HG03175 (cell line): Measurements from ENCODE around the gene LRRC25.

Experiments
- ATAC-seq: cut with Tn5 transposase; IDR thresholded peaks from one replicate; pipeline ENCODE4 v1.9.1; 2021; ENCODE audit warnings: mild to moderate bottlenecking, moderate library complexity; ENCODE audit not compliant: unreplicated experiment

LRRC25 gene

DNA sequence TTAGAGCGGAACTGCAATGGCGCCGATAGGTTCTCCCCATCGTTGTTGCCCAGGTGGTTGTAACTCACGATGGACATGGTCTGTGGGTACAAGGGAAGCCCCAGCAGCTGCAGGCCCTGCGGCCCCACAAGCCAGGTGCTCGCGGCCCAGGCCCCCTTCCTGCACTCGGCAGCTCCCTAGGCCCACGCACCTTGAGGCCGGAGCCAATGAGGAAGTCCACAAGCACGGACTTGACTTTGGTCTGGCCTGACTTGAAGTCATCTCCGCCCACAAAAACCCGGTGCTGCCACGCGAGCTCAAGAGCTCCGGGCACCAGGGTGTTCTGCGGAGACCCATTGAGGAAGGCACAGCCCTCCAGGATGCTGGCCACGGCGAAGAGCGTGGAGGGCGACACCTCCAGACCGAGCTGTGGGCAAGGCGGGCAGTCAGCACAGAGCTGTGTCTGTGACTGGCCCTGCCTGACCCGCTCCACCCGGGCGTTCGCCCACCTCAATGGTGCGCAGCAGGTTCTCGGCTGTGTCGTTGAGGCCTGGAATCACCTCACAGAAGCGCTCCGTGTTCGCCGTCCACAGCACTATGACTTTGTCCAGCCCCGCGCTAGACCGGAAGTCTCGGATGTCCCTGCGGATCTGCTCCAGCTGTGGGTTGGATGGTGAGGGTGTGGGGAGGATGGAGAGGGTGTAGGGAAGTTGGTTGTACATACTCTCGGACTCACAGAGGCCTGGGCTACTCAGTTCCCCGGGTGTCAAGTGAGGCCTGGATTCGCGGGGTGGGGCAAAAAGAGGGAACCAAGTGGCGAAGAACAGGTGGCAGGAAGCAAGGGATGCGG, 38.6 kb upstream of the LRRC25 start:
- no peak for ATAC-seq

DNA sequence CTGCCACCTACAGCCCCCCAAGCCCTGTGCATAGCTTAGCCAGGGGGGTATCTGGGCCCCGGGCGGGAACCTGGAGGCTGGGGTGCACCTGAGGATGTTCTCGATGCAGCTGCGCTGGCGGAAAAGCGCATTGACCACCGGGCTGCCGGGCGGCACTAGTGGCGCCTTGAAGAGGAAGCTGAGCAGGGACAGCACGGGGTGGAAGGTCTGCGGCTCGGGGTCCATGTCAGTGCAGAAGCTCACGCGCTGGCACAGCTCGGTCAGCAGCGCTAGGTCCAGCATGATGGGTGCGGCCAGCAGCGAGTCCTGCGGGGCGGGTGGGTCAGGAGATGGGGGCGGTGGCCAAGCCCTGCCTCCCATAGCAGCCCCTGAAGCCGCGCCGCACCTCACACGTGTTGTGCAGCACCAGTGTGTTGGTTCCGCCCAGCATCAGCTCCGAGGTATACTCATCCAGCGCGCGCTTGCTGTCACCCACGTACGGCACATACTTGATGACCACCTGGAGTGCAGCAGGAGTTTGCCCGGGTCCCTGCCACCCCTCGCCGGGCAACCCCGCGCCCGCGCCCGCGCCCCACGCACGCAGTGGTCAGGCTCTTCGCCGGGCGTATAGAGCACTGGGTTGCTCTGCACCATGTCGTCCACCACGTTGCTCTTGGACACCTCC, 37.9 kb upstream of the LRRC25 start:
- ATAC-seq: no peak

DNA sequence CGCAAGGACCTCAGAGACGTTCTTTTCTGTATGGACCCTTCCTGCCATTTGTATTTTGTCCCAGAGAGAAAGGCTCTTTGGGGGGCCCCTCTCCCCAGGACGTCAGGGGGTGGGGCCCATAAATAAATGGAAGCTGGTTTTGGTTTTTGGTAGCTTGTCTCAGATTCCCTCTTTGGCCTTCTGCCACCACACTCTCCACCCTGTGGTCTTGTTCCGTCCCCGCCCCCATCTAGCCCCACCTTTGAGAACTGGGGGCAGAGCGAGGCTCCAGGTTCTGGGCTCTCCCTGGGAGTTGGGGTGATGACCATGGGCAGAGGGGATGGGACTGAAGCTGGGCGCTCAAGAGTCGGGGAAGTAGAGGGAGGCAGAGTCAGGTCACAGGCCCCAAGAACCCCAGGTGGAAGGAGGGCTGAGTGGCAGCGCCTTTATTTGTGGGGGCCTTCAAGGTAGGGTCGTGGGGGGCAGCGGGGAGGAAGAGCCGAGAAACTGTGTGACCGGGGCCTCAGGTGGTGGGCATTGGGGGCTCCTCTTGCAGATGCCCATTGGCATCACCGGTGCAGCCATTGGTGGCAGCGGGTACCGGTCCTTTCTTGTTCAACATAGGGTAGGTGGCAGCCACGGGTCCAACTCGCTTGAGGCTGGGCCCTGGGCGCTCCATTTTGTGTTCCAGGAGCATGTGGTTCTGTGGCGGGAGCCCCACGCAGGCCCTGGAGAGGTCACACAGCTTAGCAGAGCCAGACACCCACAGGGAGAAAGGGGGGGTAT, 37.2 kb upstream of the LRRC25 start:
- no peak for ATAC-seq

DNA sequence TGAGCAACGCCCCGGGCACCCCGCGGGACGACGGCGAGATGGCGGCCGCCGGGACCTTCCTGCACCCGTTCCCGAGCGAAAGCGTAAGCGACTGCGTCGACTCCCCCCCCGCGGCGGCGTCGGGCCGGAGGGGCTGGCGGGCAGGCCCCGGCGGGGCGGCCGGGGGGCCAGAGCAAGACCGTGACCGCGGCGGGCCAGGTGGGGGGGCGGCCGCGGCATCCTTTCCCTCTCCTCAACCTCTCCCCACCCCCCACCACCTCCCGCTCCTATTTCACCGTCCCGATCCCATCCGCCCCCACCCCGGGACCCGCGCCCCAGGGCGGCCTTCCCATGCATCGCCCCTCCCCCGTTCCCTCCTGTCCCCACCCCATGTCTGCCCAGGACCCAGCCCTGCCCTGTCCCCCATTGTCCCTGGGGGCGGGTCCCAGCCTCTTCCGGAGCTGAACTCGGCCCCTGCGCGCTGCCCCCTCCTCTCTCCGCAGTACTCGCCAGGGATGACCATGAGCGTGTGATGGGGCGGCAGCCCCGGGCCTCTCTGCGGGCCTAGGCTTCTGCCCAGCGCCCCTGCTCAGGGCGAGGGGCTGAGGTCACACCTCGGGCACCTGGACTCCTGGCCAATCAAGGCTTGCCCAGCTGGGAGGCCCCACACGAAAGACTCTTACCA, 36.4 kb upstream of the LRRC25 start:
- ATAC-seq: no peak

DNA sequence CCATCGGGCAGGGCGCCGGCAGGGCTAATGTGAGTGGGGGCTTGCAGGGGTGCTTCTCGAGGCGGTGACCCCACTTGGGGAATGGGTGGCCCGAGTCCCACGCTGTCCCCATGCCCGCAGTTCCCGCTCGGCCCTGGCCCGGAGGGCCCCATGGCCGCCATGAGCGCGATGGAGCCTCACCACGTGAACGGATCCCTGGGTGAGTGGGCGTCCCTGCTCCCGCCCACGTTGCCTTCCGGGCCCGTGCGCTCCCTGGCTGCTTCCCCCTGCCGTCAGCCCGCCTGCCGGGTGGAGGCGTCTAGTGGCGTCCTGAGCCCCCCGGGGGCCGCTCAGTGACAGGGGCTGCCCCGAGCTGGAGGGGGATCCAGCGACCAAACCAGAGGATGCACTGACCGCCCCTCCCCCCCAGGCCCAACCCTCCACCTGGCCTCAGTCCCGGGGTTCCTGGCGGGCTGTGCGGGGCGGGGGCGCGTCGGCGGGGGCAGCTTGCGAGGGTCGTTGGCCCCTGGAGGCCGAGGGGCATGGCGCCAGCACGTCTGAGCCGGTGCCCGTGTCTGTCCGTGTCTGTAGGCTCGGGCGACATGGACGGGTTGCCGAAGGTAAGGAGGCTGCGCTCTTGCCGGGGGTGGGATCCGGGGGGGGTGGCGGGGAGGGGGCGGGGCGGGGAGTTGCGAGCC, 35.7 kb upstream of the LRRC25 start:
- ATAC-seq: no peak

DNA sequence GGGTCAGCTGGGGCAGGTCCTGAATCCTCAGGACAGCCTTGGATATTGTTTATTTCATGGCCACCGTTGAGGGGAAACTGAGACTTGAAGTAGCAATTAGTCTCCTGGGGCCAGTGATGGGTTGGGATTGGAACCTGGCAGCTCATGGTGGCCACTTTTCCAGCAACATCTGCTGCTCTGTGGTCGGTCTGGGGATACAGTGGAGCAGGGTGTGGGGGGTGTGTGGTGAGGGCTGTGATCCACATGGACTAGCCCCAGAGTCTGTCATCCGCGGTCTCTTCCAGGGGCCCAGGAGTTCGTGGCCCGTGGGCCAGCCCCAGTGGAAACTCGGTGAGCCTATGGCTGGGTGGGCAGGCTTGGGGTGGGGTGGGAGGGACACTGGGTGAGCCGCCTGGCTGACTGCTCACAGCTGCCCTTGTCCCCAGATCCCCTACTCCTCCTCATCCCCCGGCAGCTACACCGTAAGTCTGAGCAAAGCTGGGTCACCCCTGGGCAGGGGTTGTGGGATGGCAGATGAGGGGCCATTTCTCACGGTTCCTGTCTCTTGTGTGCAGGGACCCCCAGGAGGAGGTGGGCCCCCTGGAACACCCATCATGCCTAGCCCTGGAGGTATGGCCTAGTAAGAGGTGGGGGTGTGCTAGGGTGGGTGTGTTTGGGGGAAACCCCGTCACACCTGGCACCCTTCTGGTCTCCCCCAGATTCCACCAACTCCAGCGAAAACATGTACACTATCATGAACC, 35.0 kb upstream of the LRRC25 start:
- ATAC-seq: no peak

DNA sequence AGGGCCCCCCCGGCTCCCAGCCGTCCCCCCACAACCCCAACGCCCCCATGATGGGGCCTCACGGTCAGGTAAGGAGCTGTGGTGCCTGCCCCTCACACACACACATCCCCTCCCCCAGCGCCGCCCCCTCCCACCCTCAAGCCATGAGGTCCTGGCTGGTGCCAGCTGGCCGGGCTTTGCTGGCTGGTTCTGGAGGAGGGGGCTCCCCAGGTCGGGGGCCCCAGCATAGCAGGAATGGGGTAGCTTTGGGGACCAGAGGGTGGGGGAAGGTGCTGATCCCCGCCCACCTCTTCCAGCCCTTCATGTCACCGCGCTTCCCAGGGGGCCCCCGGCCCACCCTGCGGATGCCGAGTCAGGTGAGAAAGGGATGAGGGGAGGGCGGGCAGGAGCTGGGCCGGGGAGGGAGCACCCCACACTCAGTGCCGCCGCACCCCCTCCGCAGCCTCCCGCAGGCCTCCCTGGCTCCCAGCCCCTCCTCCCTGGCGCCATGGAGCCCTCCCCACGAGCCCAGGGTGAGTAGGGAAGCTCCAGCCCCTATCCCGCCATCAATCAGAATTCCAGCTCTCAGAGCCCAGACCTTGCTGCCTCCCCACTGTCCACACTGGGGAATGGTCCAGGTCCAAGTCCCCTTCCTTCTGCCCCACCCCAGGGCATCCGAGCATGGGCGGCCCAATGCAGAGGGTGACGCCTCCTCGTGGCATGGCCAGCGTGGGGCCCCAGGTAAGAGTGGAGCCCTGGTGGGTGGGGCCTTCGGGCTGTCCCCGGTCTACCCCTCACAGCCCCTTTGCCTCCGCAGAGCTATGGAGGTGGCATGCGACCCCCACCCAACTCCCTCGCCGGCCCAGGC, 34.2 kb upstream of the LRRC25 start:
- ATAC-seq: no peak

DNA sequence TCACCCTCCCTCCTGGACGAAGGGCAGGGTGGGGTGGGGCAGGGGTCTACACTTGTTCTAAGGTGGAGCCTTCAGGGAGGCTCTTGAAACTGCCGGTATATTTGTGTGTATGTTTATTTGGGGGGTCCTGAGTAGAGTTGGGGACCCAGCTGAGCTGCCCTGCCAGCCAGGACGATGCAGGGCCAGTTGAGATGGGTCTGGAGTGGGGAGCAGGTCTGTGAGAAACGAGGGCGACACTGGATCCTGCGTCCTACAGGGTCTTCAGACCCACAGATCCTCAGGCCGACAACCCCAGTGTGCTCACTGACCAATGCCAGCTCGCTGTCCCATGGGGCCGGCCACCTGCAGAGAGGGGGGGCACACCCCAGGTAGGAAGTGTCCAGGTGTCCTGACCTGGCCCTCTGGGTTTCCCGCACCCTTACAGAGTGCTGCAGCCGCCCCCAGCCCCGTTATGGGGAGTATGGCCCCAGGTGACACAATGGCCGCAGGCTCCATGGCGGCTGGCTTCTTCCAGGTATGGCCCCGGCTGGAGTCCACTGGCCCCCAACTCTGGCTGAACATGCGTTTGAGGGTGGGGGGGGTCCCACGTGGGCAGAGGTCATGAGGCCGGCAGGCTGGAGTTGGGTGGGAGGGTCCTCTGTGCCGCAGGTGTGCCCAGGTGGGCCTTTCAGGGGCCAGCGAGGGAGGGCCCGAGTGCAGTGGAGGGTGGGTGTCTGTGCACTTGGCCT, 33.2 kb upstream of the LRRC25 start:
- ATAC-seq: no peak

DNA sequence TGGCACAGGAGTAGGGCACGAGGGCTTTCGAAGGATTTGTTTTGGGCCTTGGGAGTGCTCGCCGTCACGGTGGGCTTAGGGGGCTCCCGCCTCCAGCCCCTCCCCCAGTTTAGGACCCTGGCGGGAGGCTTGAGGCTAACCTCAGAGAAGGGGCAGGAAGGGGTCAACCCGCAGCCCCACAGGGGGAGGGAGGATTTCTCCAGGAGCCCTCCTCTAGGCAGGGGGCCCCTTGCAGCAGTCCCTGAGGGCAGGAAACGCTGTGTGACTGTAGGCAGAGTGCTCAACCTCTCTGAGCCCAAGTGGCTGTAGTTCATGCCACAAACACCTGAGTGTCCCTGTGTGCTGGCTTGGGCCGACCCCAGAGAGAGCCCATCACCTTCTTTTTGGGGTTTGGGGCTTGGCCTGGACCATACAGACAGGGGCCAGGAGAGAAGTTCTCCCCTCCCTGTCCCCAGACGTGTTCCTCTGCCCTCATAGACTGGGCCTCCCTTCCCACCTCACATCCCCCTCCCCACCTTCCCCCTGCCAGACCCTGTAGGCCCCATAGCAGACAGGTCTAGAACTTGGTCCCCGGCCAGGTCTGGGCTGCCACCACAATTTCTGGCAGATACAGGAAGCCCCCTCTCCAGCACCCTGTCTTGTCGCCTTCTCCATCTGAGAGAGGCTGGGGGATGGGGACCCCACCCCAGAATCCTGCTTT, 32.4 kb upstream of the LRRC25 start:
- no peak for ATAC-seq

DNA sequence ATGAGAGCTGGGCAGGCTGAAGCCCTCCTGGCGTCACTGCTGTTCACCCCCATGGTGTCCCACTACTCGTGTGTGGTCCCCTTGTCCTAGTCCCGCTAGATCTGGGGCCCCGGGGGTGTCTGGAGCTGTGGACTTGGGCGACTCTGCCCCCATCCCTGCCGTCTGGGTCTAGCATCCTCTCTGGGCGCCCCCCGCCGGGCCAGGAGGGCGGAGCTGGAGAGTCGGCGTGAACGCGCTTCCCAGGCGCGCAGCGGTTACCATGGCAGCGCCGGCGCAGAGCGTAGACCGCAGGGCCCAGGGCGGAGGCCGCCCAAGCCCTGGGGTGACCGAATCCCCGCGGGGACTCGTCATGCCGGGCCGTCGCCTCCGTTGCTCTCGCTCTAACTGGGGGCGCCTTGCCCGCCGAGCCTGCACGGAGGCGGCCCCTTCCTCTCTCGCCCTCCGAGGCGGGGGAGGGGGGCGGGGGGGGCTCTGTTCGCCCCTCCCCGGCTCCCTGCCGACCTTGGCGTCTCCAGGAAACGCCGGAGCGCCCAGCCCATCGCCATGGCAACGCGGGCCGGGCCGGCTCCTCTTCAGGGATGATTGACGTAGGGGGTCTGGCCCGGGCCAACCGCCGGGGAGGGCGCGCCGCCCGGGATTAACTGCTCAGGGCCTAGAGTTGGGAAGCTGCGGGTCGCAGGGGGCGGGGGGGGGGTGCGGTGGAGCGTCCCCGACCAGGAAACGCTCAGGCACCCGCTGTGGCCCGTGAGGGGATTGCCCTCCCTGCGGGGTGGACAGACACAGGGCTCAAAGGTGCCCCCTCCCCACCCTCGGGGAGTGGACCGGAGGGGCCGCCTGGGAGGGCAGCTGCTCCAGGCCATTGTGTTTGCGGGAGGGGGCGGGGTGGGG, 31.6 kb upstream of the LRRC25 start:
- ATAC-seq: peak; percentile 66

DNA sequence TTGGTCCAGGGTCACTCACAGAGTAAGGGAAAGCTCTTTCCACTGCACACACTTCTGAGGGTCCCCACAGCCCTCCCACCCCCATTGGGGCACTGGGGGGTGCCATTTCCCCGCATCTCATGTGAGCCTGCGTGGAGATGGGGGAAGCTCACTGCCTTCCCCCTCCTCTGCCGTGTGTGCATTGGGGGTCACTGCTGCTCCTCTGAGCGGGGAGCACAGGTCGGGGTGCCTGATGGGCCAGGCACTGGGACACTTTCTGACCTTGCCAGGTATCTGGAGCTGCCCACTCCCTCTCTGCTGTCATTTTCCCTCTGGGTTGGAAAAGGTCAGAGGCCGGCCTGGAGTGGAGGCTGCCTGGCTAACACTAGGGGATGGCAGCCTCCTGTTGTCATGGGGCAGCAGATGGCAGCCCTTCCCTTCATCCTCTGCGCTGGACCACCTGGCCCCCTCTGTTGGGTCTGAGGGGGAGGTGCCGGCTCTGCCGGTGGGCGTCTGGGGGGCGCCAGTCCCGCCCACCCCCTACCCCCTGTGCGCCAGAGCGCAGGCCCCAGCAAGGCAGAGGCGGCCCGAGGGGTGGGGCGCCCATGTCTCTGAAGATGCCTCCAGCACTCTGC, 30.9 kb upstream of the LRRC25 start:
- no peak for ATAC-seq

DNA sequence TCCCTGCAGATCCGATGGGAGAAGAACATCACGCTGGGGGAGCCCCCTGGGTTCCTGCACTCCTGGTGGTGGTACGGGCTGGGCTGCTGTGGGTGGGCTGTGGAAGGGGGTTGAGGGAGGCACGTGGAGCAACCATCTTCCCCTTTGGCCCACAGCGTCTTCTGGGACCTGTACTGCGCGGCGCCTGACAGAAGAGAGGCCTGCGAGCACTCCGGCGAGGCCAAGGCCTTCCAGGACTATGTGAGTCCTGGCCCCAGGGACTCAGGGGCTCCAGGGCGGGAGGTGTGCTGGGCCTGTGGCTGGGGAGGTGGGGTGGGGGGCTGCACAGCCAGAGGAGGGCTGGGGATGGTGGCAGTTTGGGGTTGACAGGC, 30.3 kb upstream of the LRRC25 start:
- no peak for ATAC-seq

DNA sequence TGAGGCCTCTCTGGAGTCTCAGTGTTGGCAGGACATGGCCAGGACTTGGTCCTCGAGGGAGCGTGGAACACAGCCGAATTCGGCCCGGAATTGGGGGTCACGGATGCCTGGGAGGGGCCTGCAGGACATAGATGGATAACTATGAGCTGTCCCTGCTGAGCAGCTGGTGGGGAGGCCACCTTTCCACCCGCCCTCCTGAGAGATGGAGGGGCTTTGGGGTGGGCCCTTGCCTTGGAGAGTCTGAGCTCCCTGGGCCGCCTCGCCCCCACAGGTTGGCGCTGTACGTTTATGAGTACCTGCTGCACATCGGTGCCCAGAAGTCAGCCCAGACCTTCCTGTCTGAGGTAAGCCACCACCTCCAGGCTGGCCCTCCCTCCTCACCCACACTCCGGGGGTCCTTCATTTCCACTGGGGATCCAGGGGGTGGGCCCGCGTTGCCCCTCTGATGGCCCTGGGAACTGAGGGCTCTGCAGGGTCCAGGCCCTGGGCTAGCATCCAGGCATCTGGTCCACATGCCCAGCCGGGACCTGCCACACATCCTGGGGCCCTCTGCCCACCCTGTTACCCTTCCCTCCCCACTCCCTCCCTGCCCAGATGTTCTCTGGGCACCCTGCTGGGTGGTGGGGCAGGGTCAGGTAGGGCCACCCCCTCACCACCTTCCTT, 29.8 kb upstream of the LRRC25 start:
- no peak for ATAC-seq

DNA sequence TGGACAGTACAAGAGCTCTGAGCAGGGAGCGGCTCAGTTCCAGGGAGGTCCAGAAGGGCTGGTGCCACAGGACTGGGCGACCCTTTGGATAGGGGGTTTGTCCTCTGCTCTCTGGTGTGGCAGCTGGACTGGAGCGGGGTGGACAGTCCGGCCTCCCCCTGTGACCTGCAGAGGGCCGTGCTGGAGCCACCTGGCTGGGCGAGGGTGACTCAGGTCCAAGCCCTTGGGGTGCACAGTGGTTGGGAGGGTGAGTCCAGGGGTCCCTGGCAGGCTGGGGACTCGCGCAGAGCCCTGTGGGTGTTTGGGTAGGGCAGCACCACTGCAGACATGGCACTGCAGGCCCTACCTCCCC, 29.0 kb upstream of the LRRC25 start:
- no peak for ATAC-seq

DNA sequence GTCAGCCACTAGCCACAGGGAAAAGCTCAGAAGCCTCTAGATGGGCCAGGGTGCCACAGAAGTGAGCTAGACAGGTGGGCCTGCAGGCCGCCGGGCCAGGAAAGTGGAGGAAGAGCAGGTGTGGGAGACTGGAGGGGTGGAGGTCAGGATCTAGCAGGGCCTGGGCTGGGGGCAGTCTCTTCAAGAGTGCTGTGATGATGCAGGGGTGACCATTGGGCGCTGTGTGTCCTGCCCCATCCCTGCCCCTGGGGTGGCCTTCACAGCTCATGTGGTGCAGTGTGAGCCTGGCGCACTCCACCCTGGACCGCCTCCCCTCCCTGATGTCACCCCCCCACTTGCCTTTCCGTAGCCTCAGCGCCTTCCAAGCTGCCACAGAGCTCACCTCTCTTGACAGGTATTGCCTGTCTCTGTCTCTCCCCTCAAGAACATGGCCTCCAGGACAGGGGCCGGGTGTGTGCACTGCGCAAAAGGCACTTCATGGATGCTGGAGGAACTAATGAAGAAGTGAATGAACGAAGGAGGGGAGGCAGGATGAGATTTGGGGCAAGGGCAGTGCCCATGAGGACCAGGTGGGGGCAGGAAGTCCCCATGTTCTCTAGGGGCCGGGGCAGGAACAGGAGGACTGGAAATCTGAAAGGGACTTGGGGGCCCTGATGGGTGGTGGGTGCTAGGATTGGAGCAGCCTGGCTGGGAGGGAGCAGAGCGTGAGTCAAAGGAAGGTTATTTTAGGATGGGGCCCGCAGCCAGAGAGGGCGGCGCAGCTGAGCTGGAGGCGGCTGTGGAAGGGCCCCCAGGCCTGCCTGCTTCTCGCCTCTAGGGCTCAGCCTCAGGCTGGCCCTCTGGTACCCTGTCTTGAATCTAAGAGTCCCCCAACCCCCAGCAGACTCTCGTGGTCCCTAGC, 28.3 kb upstream of the LRRC25 start:
- ATAC-seq: no peak
